NCI-H187 treated with DMSO at 0.1 percent for 48 hours (cell line): ENCODE data around the gene PRTG.
"Not testable (repeated sequence)": the region's sequence is repeated elsewhere in the genome, so short reads cannot be mapped to it uniquely, and the experiment has no call there.

Source experiments
- DNase-seq: peaks from one replicate; lab custom pipeline; 2025; lab: John Stamatoyannopoulos, UW

Gene PRTG

GRCh38 chr15:55633731-55634130 lies 109.2 kb downstream of the PRTG start:
- no peak for DNase-seq

- no peak for DNase-seq
These were observed 110.5 kb downstream of the PRTG start for GRCh38 chr15:55632434-55632833.

DNA sequence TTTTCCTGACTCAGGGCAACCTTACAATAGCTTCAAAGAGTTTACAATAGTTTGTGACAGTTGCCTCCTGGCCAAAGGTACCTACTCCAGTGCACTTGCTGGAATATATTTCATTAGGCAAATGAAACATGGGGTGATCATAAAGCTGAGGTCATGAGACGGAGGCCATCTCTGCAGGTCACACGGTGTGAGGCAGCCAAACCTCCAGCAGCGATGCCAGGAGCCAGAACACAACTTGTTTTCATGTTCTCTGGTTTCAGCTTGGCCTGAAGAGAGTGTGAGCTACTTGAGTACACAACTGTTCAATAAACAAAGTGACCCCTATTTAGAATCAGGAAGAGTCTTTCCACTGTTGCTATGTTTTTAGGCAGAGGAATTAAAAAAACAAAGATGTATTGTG lies 112.1 kb downstream of the PRTG start:
- no peak for DNase-seq

- no peak for DNase-seq
These were observed 114.6 kb downstream of the PRTG start for GRCh38 chr15:55628369-55628730.

- DNase-seq, result no peak
These were observed 115.1 kb downstream of the PRTG start for GRCh38 chr15:55627730-55628368.

DNA sequence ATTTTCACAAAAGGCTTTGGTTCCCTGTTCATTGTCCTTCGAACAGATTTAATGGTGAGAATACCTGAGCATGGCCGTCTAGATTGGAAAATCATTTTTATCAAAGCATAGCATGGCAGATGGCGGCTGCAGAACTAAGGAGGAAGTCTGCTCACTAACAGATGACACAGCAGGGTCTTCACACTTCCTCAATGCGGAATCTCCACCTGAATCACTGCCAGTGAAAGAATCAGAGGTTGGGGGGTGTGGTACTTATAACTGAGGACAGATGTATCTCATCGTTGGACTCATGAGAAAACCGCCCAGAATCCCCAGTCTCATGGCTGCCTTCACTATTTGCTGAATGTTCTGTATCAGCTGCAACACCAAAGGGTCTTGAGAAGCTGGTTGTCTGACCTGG lies 123.2 kb downstream of the PRTG start:
- DNase-seq, result no peak

DNA sequence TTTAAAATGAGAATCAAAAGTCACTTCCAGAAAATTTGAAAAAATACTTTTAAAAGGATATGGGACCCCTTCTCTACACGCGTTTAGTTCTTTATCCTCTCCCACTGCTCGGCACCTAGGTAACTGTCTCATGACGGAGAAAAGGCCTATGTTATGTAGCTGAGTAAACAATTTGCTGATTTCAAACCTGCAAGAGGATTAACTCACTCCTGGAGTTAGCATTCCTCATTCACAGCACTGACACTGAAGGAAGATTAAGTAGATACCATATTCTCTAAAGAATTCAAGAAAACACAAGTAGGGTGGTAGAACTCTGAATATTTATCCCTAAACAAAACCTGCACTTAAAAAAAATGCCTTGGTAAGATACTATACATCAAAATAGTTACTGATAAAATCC lies 124.6 kb downstream of the PRTG start:
- no peak for DNase-seq

DNA sequence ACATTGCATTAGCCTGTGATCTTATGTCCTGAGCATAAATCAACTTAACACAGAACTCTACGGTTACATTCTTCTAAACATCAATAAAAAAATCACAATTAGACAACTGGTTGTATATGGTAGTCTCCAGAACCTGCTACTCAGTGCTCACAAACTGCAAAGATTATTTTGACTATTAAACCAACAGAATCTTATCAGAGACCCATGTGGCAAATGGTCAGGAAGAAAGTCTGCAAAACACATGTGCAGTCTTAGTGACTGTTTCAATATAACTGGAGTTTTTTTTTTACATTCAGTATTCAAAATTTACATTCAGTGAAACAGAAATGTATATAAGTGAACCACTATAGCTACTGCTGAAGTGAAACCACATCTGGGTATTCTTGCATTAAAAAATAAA lies 127.5 kb downstream of the PRTG start:
- no peak for DNase-seq

GRCh38 chr15:55613727-55614126 lies 129.2 kb downstream of the PRTG start:
- DNase-seq, result no peak

DNA sequence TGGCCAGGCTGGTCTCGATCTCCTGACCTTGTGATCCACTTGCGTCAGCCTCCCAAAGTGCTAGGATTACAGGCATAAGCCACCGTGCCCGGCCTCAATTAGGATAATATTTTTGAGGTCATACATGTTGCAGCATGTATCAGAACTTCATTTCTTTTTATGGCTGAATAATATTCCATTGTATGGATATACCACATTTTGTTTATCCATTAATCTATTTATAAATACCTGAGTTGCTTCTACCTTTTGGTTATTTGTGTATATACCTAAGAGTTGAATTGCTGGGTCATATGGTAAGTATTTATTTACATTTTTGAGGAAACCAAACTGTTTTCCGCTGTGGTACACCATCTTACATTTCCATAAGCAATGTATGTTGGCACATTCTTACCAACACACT lies 136.7 kb downstream of the PRTG start:
- DNase-seq, result no peak

DNA sequence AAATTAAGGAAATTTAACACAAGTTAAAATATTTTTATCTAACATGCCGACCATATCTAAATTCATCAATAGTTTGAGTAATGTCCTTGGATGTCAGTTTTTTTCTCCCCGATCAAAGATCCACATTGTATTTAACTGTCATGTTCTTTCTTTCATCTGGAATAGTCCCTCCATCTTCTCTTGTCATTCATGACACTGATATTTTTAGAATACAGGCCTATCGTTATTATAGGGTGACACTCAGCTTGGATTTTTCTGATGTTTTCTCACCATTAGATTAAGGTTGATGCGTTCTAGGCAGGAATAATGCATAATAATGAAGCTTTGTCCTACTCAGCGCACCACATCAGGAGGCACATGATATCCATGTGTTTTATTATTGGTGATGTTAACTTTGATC lies 141.6 kb downstream of the PRTG start:
- DNase-seq, result no peak

GRCh38 chr15:55599439-55599838 lies 143.5 kb downstream of the PRTG start:
- no peak for DNase-seq

DNA sequence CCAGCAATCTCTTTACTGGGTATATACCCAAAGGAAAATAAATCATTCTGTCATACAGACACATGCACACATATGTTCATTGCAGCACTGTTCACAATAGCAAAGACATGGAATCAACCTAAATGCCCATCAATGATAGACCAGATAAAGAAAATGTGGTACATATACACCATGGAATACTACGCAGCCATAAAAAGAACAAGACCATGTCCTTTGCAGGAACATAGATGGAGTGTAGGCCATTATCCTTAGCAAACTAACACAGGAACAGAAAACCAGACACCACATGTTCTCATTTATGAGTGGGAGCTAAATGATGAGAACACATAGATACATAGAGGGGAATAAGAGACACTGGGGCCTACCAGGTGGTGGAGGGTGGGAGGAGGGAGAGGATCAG lies 149.9 kb downstream of the PRTG start:
- DNase-seq, result not testable (repeated sequence)

DNA sequence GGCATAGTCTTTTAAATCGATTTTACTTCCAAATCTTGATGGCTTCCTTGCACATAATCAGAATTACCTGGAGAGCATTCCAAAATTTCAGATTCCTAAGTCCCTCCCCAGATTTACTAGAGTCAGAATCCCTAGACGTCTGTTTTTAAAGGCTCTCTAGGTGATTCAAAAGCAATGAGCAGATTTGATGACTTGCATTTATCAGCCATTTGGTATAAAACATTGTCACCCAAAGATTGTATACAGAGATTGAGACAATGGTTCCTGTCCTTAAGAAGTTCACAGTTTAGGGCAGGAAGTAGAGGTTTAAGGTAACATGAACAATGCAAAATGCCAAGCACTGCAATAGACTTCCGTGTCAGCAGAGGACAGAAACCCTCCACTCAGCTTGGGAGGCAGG lies 152.2 kb downstream of the PRTG start:
- no peak for DNase-seq

GRCh38 chr15:55589287-55589686 lies 153.7 kb downstream of the PRTG start:
- no peak for DNase-seq

DNA sequence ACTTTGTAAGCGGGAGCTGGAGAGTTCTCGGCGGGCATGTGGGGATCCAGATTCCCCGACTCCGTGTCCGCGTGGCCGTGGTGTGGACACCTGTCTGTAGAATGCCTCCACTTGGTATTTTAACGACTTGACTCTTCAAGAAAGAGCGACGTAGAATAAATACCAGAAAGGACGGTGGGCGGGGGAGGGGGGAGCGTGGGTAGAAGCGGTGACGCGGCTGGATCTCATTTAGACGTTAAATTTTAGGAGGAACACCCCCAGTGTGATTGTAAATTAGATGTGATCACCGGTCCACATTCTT lies 154.2 kb downstream of the PRTG start:
- DNase-seq, result no peak

- no peak for DNase-seq
These were observed 154.7 kb downstream of the PRTG start, which contains the start of gene PYGO1 for GRCh38 chr15:55588070-55588814. Gene PYGO1 (minus strand): TSS chr15:55588345. CDS start chr15:55587883, 462 bp downstream.

DNA sequence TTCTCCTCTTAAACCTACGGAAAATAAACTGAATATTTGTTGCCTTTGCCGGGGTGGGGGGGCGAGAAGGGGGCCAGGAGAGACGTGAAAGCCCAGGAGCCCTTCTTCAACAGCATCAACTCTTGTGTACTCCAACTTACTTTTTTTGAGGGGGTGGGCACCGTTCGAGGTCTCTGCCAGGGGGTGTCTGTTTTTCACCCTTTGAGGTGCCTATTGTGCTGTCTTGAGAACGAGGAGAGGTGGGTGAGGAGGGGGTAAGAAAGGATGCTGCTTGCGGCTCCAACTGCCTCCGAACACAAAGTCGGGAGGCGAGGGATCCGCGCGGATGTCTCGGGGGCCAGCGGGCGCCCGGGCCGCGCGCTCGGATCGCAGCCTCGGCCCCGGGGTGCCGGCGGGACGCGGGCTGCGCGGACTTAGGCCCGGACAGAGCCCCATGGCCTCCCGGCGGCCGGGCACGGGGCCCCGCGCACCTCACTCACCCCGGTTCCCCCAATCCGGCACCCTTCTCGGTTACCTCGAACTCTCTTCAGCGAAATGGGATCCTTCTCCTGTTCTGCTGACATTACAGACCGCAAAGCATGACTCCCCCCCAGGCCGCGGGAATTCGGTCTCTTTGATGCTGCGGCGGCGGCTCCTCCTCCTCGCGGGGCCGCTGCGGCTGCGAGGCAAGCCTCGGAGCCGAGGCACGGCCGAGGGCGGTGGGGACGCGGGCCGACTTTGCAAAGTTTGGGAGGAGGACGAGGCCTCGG lies 155.5 kb downstream of the PRTG start:
- DNase-seq, result no peak

DNA sequence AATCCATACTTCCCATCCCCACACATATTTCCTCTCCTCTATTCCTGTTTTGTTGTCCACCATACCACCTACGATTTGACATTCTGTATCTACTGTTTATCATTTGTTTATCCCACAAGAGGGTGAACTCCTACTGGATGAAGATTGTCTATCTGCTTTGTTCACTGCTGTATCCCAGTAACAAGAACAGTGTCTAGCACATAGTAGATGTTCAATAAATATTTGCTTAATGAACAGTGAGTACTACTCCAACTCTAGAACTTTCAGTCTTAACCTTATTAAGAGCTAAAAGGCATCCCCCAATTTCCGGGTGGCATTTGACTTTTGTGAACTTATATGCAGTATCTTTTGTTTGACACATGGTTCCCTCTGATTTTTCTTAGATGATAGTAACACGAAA lies 156.1 kb downstream of the PRTG start:
- DNase-seq, result no peak

DNA sequence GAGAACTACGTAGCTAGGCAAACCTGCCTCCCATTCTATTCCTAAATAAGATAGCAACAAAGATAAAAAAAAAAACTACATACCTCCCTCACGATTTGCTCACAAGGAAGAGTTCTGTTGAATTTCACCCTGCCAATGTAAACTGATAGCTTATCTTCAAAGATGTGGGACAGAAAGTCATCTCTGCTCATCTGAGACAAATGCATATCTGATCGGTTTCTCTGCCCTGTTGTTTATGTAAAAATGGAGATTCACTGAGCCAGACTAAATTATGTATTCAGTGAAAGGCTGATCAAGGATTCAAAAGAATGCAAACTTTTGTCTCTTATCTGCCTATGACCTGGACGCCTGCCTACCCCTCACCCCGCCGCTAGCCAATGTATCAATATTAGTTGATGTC lies 166.0 kb downstream of the PRTG start:
- DNase-seq, result no peak

GRCh38 chr15:55574096-55574495 lies 168.9 kb downstream of the PRTG start:
- no peak for DNase-seq

- no peak for DNase-seq
These were observed 169.7 kb downstream of the PRTG start for GRCh38 chr15:55573224-55573623.

- DNase-seq, result no peak
These were observed 178.4 kb downstream of the PRTG start for GRCh38 chr15:55564347-55565145.
